KMS-11 (cell line): Measurements from ENCODE around the gene RIOK2.

Experiments
- H2AFZ ChIP-seq: fragments of 200-600 bp; sonication (generic); 2 replicates; pipeline ENCODE4 v1.6.1; 2016; ENCODE audit warnings: antibody characterized with exemption, mixed run types, low read depth
- H3K27ac ChIP-seq: fragments of 200-600 bp; sonication (generic); 2 replicates; pipeline ENCODE4 v1.6.1; 2016; ENCODE audit warnings: mild to moderate bottlenecking, mixed run types
- H3K27me3 ChIP-seq: fragments of 200-600 bp; sonication (generic); 2 replicates; pipeline ENCODE4 v1.6.1; 2017; ENCODE audit warnings: mild to moderate bottlenecking, low read depth, mixed run types, moderate library complexity; ENCODE audit not compliant: insufficient read depth
- H3K36me3 ChIP-seq: fragments of 200-600 bp; sonication (generic); 2 replicates; pipeline ENCODE4 v1.6.1; 2017; ENCODE audit warnings: mild to moderate bottlenecking, mixed run types; ENCODE audit not compliant: insufficient read depth
- H3K4me1 ChIP-seq: fragments of 200-600 bp; sonication (generic); 2 replicates; pipeline ENCODE4 v1.6.1; 2016; ENCODE audit warnings: mild to moderate bottlenecking, low read depth, mixed run types; ENCODE audit not compliant: poor library complexity, severe bottlenecking
- H3K4me2 ChIP-seq: fragments of 200-600 bp; sonication (generic); 2 replicates; pipeline ENCODE4 v1.7.0; 2016; ENCODE audit warnings: mild to moderate bottlenecking, mixed run types
- H3K4me3 ChIP-seq: fragments of 200-600 bp; sonication (generic); IDR thresholded peaks from 2 replicates; pipeline ENCODE4 v1.6.1; 2017; ENCODE audit warnings: low read depth, low read length, mixed read lengths; ENCODE audit not compliant: insufficient read depth
- H3K79me2 ChIP-seq: fragments of 200-600 bp; sonication (generic); 2 replicates; pipeline ENCODE4 v1.6.1; 2016; ENCODE audit warnings: low read depth, mixed run types; ENCODE audit not compliant: insufficient read depth
- H3K9ac ChIP-seq: fragments of 200-600 bp; sonication (generic); 2 replicates; pipeline ENCODE4 v1.6.1; 2016; ENCODE audit warnings: mild to moderate bottlenecking, mixed run types
- H4K20me1 ChIP-seq: fragments of 200-600 bp; sonication (generic); 2 replicates; pipeline ENCODE4 v1.6.1; 2016; ENCODE audit warnings: mild to moderate bottlenecking, mixed run types; ENCODE audit not compliant: insufficient read depth
- CTCF ChIP-seq: fragments of 200-600 bp; sonication (generic); conservative IDR thresholded peaks from 2 replicates; pipeline ENCODE4 v1.6.1; 2017; ENCODE audit warnings: low read depth, mild to moderate bottlenecking, antibody characterized with exemption, low read length, moderate library complexity, mixed read lengths

Gene RIOK2

GRCh38 chr5:97120195-97120594 lies 62.9 kb downstream of the RIOK2 start:
- H3K9ac ChIP-seq = no peak overlapping the region
- no peak overlapping the region for H2AFZ ChIP-seq
- H3K4me2 ChIP-seq = no peak overlapping the region
- H3K27ac ChIP-seq = no peak overlapping the region
- no peaks in the 10 kb centered on the region for H3K79me2 ChIP-seq
- TF ChIP-seq CTCF = no peak
- no peak overlapping the region for H3K4me3 ChIP-seq
- no peaks in the 10 kb centered on the region for H3K36me3 ChIP-seq
- H3K27me3 ChIP-seq = no peaks in the 10 kb centered on the region
- peaks cover 10% of the 10 kb centered on the region for H3K4me1 ChIP-seq
- no peaks in the 10 kb centered on the region for H4K20me1 ChIP-seq

DNA sequence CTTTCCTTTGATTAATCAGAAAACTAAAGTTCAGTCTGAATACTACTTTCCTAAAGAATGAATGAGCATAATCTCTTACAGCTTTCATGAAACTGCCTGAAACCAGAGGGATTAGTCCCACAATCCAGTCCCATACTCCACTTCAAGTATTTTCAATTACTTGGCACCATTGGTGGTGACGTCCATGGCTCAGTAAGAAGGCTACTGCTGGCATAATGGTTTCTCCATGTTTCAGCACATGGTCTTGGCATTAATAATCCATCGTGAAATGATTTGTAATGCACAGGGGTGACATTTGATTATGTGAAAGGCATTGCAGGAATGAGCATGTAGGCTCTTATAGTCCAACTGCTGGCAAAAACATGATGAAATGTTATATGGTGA lies 64.0 kb downstream of the RIOK2 start:
- H3K36me3 ChIP-seq = no peaks in the 10 kb centered on the region
- H3K9ac ChIP-seq = no peak overlapping the region
- no peak overlapping the region for H3K27ac ChIP-seq
- no peaks in the 10 kb centered on the region for H3K27me3 ChIP-seq
- no peak overlapping the region for H3K4me3 ChIP-seq
- H3K4me2 ChIP-seq = no peak overlapping the region
- no peaks in the 10 kb centered on the region for H4K20me1 ChIP-seq
- no peaks in the 10 kb centered on the region for H3K79me2 ChIP-seq
- H3K4me1 ChIP-seq = peaks cover 14% of the 10 kb centered on the region
- TF ChIP-seq CTCF = no peak
- no peak overlapping the region for H2AFZ ChIP-seq

GRCh38 chr5:97118261-97119006 lies 64.6 kb downstream of the RIOK2 start:
- Histone ChIP-seq H3K36me3 (no peaks in the 10 kb centered on the region), H3K79me2 (no peaks in the 10 kb centered on the region), H3K4me3 (no peak overlapping the region), H3K27me3 (no peaks in the 10 kb centered on the region), H4K20me1 (no peaks in the 10 kb centered on the region), H3K27ac (no peak overlapping the region), H3K4me2 (no peak overlapping the region), H3K4me1 (peaks cover 14% of the 10 kb centered on the region), H3K9ac (no peak overlapping the region), H2AFZ (no peak overlapping the region)
- TF ChIP-seq CTCF = no peak

DNA sequence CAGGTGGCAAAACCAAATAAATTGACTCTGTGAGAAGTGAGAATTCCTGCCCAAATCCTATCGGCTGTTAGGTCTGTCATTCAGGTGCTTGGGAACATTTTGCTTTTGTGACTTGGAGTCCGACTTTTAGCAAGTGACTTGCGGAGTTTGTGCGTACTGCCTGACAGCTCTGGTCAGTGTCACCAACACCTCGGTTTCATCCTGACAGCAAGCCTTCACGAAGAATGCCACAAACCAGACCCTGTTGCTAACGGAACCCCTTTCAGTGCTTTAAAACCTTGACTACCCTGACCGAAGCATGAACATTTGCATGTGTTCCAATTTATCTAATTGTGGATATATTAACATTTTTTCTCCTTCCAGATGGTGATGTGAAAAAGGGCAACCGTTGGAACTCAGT lies 67.1 kb downstream of the RIOK2 start:
- no peaks in the 10 kb centered on the region for H4K20me1 ChIP-seq
- H3K36me3 ChIP-seq = no peaks in the 10 kb centered on the region
- H3K27ac ChIP-seq = no peak overlapping the region
- H3K4me2 ChIP-seq = no peak overlapping the region
- H3K4me1 ChIP-seq = peaks cover 14% of the 10 kb centered on the region
- H3K4me3 ChIP-seq = no peak overlapping the region
- no peaks in the 10 kb centered on the region for H3K27me3 ChIP-seq
- H2AFZ ChIP-seq = no peak overlapping the region
- no peaks in the 10 kb centered on the region for H3K79me2 ChIP-seq
- TF ChIP-seq CTCF = no peak
- H3K9ac ChIP-seq = no peak overlapping the region
